Activated CD4-positive, alpha-beta T cell treated with anti-CD3 and anti-CD28 coated beads, Interleukin-2, amount 50 U/mL, for 48 hours (primary cell): ENCODE measurements around the gene SORBS1.
A peak's percentile ranks its signal among the peaks of the same experiment; 100 is the strongest.

ENCODE experiments used
- DNase-seq, 2 experiments: peaks; one replicate each; pipeline ENCODE4 v3.0.0-alpha.2; 2020

SORBS1 gene

DNA sequence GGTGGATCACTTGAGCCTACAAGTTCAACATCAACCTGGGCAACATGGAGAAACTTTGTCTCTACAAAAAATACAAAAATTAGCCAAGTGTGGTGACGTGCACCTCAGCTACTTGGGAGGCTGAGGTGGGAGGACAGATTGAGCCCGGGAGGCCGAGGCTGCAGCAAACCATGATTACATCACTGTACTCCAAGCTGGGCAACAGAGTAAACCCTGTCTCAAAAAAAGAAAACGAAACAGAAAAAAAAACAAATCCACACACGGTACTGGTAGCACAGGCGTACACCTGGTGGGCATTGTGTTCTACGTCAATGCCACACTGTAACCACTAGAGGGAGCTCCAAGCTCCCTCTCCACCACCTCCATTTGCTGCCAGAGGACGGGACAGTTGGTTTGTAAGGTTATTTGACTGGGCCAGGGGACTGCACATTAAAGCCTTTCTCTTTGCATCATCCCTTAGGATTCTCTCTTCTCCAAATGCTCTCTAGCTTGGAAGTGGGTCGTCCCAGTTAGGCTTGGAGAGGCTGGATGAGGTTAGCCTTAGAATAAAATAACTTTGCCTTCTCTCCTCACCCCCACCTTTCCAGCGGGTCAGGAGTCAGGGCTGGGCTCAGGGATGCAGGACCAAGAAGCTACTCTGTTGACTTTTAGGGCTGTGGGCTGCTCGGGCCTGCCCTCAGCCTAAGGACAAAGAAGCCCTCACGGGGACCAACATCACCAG, 130.8 kb downstream of the SORBS1 start:
- DNase-seq, result peak; percentile 31 to 34

DNA sequence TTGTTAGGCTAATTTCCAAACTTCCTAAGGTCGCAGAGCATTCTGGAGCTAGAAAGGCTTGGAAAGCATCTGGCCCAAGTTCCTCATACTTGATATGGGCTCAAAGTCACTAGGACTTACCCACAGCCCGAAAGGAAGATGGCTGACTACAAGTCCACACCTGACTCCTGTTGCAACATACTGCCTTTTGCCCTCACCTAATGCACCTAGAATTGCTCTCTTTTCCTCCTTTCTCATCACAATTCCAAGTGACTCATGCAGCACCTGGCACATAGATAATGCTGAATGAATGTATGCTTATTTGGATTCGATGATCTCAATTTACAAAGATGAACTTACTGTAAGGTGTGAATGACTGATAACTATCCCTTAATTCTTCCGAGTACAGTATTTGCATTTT, 131.5 kb downstream of the SORBS1 start:
- no peak for DNase-seq

DNA sequence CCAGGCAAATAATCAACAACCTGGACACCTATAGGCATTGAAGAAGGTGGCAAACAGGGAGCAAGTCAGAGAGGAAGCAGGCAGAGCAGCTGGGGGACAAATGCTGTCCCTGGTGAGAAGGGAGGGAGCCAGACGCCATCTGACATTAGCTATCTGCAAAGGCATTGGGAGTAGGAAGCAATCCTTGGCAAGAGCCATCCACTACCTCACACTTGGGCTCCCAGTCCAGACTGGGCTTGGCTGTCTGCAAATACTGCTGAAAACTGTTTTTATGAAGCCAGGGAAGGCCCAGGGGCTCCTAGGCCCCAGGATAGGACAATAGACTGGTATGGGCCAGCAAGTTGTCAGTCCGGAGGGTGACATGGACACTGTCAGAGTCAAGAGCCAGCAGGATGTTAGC, 132.5 kb downstream of the SORBS1 start:
- DNase-seq, result no peak

DNA sequence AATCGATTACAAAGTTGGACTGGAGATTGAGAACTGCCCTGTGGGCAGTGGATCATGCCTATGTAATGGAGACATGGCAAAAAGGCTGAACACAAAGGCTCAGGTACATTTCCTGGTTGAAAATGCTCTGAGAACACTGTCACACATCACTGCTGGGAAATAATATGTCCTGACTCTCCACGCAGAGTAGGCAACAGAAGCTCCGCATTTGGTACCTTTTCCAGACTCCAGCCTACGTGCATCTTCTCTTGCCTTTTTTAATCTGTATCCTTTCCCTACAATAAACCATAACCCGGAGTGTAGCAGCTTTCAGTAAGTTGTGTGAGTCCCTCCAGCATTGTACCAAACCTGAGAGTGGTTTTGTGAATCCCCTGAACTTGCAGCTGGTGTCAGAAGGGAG, 134.7 kb downstream of the SORBS1 start:
- DNase-seq, result no peak

DNA sequence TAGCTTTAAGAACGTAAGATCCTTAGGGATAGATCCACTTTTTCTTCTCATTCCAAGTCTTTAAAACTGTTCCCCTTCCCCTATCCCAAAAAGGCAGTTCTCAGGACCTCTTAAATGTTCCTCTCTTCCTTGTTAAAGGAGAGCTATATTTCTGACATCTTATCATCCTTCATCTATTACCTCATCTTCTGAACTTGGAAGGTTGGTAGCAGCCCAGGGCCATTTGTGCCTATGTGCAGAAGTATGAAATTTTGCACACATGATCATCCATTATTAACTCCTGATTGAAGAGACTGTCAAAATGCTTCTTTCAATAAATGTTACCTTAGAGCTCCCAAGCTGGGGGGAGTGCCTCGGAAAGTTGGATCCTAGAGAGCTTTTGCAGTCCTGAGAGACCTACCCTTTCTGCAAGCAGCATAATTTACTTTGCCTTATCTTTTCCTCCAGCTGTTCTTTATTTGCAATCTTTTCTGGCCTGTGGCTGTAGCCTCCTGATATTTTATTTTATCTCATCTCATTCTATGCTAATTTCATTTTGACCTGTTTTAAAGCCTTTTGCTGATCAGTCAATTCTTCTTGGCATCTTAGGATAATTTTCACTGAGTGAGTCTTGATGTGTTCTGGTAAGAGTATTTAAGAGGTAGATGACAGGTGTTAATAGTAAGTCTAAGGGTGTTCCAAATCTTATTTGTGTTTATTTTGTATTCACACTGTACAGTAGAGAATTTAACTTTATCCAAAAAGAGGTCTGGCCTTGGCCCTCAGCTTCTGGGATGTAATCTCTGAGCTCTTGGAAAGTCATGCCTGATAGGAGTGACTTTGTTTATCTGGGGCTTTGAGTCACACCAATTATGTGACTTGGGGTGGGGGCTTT, 135.3 kb downstream of the SORBS1 start:
- no peak for DNase-seq

DNA sequence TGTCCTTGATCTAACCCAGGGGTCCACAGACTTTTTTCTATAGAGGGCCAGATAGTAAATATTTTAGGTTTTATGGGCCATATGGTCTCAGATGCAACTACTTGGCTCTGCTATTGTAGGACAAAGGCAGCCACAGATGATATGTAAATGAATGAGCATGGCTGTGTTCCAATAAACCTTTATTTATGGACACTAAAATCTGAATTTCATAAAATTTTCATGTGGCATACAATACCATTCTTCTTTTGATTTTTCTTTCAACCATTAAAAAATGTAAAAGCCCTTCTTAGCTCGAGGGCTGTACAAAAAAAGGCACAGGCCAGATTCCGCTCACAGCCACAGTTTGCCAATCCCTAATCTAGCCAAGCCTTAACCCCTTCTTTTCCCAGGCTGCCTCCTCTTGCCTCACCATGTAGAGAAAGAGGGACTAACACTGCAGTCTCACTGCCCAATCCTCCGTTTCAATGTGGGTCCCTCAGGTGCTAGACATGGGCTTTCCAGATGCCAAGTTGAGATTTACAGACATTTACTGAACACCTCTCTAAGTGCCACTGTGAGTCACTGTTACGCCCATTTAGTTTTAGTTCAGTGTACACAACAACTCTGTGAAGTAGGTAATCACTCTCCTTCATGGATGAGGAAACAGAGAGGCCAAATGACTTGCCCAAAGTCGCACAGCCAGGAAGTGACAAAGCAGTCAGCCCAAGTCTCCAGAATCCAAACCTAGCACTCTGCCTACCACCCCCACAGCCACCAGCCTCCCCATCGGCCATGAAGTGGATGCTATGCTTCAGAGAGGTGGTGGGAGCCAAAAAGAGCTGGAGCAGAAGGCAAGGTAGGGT, 137.8 kb downstream of the SORBS1 start:
- DNase-seq, result no peak

DNA sequence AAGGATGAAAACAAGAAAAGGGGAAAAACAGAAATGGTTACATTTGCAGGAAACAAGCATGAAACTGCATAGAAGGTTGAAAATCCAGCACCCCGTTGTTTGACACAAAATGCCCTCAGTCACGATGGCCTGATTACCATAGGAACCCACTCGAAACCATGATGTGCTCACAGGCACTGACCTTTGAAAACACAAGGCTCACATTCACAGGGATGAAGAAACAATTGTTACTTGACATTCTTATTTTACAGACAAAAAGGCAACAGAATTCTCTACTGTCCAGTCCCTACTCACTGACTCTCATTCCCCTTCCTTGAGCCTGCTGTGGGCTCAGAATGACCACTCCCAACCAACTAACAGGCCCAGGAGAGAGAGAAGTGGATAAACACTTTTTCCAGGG, 138.9 kb downstream of the SORBS1 start:
- DNase-seq, result no peak

DNA sequence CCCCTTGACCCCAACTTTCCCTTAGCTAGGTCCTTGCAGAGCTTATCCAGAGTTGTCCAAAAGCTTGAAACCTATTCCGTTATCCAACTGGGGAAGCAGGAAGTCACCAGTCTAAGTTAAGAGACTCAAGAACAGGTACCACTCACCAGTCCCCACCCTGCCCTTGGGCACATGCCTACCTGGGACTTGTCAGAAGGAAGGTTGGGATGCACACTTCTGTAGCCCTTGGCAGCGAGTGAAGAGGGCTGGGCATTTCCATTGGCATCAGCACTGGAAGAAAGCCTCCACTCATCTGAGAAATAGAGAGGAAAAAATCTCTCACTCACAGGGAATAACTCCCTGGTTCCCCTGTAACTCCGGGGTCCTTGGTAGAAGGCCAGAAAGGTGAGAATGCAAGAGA, 139.4 kb downstream of the SORBS1 start:
- DNase-seq, result no peak

DNA sequence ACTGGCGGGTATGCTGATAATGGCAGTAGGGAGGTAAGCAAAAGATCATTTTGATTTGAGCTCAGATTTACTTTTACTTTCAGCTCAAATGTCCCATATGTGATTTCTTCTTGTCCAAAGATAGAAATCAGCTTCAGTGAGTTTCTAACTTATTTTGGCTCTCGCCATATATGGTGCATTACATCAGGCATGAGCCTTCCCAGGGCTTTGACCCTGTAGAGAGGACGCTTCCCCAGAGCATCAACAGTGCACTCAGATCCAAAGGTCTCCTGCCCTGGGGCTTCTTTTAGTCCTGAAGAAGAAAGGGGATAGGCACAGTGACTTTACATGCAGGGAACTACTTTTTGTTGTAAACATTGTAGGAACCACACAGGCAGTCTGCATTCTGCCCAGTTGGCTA, 141.8 kb downstream of the SORBS1 start:
- no peak for DNase-seq

DNA sequence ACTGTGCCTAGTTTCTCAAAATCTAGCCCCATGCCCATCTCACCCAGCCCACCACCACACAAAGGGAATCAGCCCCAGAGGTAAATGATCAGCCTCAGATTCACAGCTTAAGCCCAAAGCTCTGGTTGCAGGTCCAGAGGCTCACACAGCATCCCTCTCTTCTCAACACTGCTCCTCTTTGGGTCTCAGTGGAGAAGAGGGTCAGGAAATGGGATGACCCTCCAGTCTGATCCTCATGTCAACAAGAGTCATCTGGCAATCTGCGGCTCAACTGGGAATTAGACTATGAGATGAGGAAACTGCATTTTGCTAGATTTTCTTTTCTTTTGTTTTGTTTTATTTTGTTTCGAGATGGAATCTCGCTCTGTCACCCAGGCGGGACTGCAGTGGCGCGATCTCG, 144.2 kb downstream of the SORBS1 start:
- no peak for DNase-seq

DNA sequence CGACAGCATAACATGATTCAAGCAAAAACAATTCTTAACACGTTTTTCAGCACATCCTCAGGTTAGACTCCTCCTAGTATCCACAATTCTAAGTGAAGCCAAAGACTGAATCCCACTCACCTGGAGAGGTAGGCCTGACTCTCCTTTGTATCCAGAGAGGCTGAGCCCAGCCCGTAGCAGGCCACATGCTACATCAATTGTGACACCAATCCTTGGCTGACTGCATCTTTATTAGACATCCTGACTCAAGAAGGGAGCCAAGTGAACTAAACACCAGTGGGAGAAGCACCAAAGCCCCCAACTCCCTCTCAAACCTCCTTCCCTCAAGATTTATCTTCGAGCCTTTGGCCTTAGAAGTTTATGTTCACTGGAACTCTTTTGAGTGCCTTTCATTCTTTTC, 144.9 kb downstream of the SORBS1 start:
- no peak for DNase-seq

DNA sequence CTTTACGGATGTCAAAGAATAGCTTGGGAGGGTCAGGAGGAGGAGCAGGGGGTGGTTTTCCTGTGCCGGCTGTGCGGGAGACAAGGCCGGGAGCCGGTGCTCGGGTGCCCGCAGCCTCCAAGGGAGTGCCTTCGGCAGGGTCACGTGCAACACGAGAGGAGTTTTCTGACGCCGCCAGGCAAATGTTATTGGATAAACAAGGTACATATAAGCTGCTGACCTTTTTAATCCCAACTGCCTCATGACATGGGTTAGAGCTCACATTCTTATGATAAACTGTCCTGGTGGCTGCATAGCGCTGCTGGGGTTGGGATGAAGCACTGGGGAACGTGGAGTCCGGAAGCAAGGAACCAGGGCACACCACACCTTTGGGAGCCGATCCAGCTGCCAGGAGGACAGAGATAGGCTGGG, 145.5 kb downstream of the SORBS1 start:
- no peak for DNase-seq

DNA sequence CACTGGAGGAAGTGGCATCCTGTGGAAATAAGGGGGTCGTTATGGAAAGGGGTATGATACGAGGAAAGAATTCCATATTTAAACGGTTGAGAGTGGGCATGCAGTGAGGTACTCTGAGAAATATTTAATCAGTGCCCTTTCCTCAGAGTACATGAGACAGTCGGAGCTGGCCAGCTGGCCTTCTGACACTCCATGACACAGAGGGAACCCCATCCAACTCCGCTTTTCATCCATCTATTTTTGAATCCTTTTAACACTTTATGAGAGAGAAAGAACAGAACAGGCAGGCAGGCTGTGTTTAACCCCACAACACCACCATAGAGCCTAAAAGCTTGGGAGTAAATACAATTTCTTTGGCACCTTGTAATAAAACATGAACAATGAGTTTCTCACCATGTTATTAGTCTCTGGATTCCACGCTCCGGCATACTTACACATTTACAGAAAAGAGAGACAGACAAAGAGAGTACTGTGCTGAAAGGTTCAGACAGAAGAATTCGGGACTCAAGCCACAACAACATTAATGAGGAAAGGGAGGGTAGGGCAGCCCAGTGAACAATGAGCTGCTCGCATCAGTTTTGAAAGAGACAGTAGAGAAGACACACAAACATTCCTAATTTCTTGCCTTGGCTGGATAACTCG, 146.2 kb downstream of the SORBS1 start:
- DNase-seq, result no peak

DNA sequence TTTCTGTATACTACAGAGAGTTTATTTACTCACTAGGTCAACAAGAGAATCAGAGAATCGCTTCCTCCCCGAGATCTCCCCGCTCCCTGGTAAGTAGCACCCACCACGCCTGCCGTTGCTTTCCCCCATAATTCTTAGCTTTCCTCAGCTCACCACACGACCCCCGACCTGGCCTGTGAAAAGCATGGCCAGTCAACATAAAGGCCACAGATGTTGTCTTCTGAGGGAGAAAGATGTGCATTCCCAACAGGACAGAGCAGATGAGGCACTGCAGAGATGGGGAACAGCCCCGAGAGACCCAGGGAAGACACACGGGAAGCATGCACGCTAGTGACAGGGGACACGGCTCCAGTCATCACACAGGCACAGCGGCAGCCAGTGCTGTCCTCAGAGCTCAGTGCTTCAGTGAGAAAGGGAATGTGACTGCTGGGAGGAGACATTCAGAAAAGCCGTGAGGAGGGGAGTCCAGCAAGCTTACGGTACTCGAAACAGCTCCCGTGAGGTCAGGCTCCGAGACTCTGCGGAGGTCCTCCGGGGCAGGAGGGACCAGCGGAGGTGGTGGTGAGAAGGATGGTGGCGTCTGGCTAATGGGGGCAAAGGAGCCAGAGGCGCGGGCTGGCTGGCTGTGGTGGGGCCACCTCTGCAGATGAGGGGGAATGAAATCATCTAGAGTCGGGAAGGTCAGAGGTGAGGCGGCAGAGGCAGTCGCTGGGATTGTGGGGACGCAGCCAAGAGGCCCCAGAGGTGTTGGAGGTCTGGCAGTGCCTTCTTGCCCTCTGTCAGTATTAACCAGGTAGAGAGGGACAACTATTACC, 146.9 kb downstream of the SORBS1 start:
- no peak for DNase-seq

DNA sequence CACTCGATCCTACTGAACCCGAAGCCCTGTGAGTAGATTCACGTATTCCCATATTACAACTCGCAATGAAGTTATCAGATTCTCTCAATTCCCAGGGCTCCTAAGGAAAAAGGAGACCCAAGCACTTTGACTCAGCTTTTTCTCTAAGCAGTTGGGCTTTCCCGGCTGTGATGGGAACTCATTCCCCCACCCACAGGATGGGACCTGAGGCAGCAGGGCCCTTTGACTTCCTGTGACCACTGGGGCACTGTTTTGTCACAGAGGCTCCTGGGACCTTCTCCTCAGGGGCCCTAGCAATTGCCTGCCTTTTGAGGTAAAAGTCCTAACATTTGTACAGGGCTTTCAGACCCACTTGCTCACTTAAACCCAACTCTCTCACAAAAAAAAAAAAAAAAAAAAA, 147.6 kb downstream of the SORBS1 start:
- DNase-seq, result no peak

DNA sequence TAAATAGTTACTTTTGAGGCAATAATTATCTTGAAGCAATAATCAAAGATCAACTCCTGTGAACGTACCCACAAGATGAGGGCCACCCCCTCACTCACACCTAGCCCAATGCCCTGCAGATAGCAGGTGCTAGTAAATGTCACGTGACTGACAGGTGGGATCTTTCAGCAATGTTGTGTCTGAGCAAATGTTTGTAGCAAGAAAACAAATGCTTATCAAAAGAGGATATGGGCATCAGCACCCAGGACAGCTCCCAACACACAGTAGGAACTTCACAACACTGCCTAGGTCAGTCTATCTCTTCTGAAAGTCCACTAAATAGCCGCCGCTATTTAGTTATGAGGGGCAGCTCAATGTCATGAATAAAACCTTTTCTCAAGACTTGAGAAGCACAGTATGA, 149.5 kb downstream of the SORBS1 start:
- DNase-seq, result no peak

DNA sequence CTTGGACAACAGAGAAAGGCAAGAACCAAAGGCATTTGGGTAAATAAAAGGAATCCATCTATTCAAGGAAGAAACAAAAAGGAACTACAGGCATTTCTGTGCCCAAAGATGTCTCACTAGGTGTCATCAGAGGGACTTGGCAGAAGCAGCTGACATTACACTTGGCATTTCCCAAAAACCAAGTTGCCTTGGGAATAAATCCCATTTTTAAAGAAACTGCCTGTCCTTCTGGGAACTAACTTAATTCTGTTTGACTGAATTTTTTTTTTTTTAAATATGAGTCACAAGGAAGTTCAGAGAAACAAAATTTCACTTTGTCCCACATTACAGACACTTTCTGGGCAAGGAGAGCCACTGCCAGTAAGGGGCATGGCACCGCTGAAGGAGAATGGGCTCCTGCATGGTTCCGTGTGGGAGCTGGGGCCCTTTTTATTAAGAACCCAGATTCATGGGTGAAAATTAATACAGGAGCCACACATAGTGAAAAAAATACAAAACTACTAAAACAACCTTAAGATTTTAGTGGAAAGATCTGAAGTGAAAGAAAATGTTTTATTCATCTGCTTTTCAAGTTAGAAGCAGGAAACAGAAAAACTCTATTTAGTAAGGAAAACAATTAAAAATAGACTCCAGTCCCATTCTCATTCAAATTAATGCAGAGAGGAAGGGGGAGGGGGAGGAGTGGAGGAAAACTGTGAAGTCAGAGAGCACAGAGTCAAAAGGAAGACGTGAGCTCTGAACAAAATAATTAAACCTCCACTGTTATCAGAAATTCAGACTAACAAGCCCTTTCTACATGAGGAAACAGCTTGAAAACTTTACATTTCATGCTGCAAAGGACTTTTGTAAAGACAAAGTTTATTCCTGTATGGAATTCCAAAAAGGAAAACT, 151.9 kb downstream of the SORBS1 start:
- DNase-seq, result no peak

DNA sequence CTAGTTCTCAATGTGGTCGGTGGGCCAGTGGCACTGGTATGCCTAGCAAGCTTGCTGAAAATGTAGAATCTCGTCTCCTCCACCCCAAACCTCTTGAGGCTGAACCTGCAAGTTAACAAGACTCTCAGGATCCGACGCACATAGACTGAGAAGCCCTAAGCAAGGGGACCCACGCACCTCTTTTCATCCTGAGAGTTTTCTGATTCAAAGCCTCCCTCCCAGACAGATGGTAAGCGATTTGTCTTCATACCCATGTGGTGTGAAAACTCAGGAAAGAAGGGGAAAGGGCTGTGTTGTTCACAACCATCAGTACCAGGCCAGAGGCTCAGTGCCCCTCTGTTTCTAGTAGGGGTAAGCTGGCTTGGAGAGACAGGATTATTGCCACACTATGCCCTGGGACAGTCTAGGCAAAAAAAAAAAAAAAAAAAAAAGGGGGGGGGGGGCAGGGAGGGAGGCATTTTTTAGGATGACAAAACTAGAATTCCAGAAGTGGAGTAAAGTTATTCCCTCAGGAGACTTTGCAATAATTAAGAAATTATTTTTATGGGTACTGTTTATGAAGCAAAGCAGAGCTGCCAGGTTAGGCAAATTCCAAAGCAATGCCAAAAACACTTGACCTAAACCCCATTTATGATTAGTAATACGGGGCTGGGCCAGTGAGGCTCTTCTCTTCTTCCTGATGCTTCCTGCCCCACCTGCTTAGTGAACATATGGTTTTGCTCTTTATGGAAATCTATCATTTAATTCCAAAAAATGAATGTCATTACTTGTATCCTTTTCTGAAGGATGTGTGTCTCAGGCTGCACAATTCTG, 152.8 kb downstream of the SORBS1 start:
- no peak for DNase-seq

DNA sequence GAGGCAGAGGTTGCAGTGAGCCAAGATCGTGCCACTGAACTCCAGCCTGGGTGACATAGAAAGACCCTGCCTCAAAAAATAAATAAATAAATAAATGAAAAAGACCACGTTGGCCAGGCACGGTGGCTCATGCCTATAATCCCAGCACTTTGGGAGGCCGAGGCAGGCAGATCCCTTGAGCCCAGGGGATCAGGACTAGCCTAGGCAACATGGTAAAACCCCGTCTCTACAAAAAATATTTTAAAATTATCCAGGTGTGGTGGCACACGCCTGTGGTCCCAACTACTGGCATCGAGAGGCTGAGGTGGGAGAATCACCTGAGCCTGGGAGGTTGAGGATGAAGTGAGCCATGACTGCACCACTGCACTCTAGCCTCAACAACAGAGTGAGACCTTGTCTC, 153.6 kb downstream of the SORBS1 start:
- DNase-seq, result no peak

DNA sequence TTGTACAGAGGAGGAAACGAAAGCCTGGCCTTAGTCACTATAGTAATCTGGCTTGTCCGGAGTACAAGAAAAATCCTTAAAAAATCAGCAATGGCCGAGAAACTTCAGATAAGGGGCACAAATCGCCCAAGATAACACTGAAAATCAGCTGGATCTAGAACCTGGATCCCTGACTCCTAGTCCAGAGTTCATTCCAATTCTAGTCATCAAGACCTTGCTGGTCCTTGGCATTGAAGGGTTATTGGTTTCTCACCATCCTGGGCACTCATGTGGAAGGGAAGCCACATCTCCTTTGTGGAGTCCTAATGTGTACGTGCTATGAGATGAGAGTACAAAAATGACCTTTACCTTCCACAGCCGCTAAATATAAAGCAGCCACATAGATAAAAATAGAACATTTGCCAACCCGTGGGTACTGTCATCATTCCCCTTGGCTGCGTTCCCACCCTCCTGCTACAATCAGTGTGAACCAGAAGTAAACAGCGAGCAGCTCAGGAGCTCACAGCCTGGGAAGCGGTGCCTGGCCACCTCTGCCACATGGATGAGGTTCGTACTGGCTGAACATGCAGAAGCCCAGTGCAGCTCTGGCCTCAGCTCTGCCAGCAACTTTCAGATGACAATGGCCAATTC, 154.4 kb downstream of the SORBS1 start:
- no peak for DNase-seq
